Left hindlimb (tissue), 1 donor: ENCODE results near the gene ZC3HAV1L.
"Not testable (repeated sequence)": the region's sequence is repeated elsewhere in the genome, so short reads cannot be mapped to it uniquely, and the experiment has no call there.

ENCODE experiments used
- DNase-seq: peaks from one replicate; pipeline ENCODE4 v3.0.0-alpha.2; 2018

The ZC3HAV1L gene

GRCh38 chr7:139051655-139052054, 15.8 kb upstream of the ZC3HAV1L start:
- no peak for DNase-seq

GRCh38 chr7:139049936-139050335, 14.1 kb upstream of the ZC3HAV1L start:
- no peak for DNase-seq

GRCh38 chr7:139049111-139049510, 13.3 kb upstream of the ZC3HAV1L start:
- DNase-seq, result no peak

- no peak for DNase-seq
Measured at GRCh38 chr7:139047970-139048369, 12.1 kb upstream of the ZC3HAV1L start.

- no peak for DNase-seq
Measured at GRCh38 chr7:139046143-139046542, 10.3 kb upstream of the ZC3HAV1L start.

GRCh38 chr7:139044813-139045794, 9.3 kb upstream of the ZC3HAV1L start:
- DNase-seq, result no peak

GRCh38 chr7:139043823-139044812, 8.3 kb upstream of the ZC3HAV1L start:
- DNase-seq, result no peak

- no peak for DNase-seq
Measured at GRCh38 chr7:139041378-139042085, 5.7 kb upstream of the ZC3HAV1L start.

GRCh38 chr7:139038691-139039090, 2.8 kb upstream of the ZC3HAV1L start:
- no peak for DNase-seq

- no peak for DNase-seq
Measured at GRCh38 chr7:139036901-139037300, 1.1 kb upstream of the ZC3HAV1L start.

GRCh38 chr7:139034855-139035585, 822 bp downstream of the ZC3HAV1L start:
- DNase-seq, result peak; percentile 57

- DNase-seq, result no peak
Measured at GRCh38 chr7:139034336-139034735, 1.5 kb downstream of the ZC3HAV1L start.

- no peak for DNase-seq
Measured at GRCh38 chr7:139033346-139034114, 2.3 kb downstream of the ZC3HAV1L start.

GRCh38 chr7:139032473-139032872, 3.4 kb downstream of the ZC3HAV1L start:
- no peak for DNase-seq

- no peak for DNase-seq
Measured at GRCh38 chr7:139029353-139029752, 6.5 kb downstream of the ZC3HAV1L start.

GRCh38 chr7:139026551-139026950, 9.3 kb downstream of the ZC3HAV1L start:
- no peak for DNase-seq

GRCh38 chr7:139025861-139026260, 10.0 kb downstream of the ZC3HAV1L start:
- DNase-seq, result not testable (repeated sequence)

GRCh38 chr7:139023076-139023475, 12.8 kb downstream of the ZC3HAV1L start:
- DNase-seq, result no peak

GRCh38 chr7:139022286-139022685, 13.6 kb downstream of the ZC3HAV1L start:
- no peak for DNase-seq

GRCh38 chr7:139018910-139019309, 16.9 kb downstream of the ZC3HAV1L start:
- no peak for DNase-seq

GRCh38 chr7:139016931-139017511, 18.8 kb downstream of the ZC3HAV1L start:
- DNase-seq, result peak; percentile 56
